K562 (cell line): ENCODE results near the gene TBC1D2B.

Source experiments
- CHD4 ChIP-seq: fragments of 200-600 bp; sonication (generic); IDR thresholded peaks from 3 replicates; pipeline ENCODE4 v1.6.1; 2012; ENCODE audit warnings: low read depth, mild to moderate bottlenecking, mixed read lengths, low read length, inconsistent platforms; ENCODE audit not compliant: insufficient read depth, insufficient replicate concordance, poor library complexity, severe bottlenecking
- GATAD2A ChIP-seq: fragments of 450-650 bp; IDR thresholded peaks from 2 replicates; pipeline ENCODE4 v1.6.1; 2017
- POLR2A ChIP-seq: fragments of 450-650 bp; conservative IDR thresholded peaks from 2 replicates; pipeline ENCODE4 v1.6.1; 2016
- RFX5 ChIP-seq: IDR thresholded peaks from 2 replicates; pipeline ENCODE4 v1.6.1; 2011; ENCODE audit warnings: low read depth, mild to moderate bottlenecking, improper control_type of control experiment, low read length
- ZNF644 ChIP-seq: fragments of 200-800 bp; sonication (Bioruptor generic); IDR thresholded peaks from 2 replicates; pipeline ENCODE4 v1.6.1; 2016; ENCODE audit warnings: low read depth, missing genetic modification characterization, missing compliant biosample characterization
- TF ChIP-seq, protein P1 (sequence below), 3 experiments: fragments of 200-800 bp in 1 of 3; fragments of 250-450 bp in 1 of 3; fragments of 450-650 bp in 1 of 3; sonication (Bioruptor Pico) in 1 of 3; sonication (Bioruptor generic) in 1 of 3; formaldehyde crosslinking in 1 of 3; IDR thresholded peaks; 2 replicates each; pipeline versions ENCODE4 v1.6.1 to v1.8.0; 2016 to 2022; ENCODE audit warnings: mild to moderate bottlenecking in 2 of 3, missing genetic modification characterization in 2 of 3, missing compliant biosample characterization in 1 of 3, moderate library complexity in 1 of 3
- TF ChIP-seq, protein P2 (sequence below), 3 experiments: IDR thresholded peaks in 2 of 3; conservative IDR thresholded peaks in 1 of 3; 2 replicates each; pipeline ENCODE4 v1.5.1; 2011 to 2012; ENCODE audit warnings: low read length in 3 of 3, mild to moderate bottlenecking in 3 of 3, control low read depth in 2 of 3, improper control_type of control experiment in 1 of 3, inconsistent platforms in 1 of 3, low read depth in 1 of 3, mixed read lengths in 1 of 3, moderate library complexity in 1 of 3; ENCODE audit not compliant: insufficient read depth in 2 of 3
- TF ChIP-seq, protein P3 (sequence below): fragments of 450-650 bp; IDR thresholded peaks from 2 replicates; pipeline ENCODE4 v1.6.1; 2016; ENCODE audit warnings: mild to moderate bottlenecking
- TF ChIP-seq, protein P4 (sequence below): fragments of 450-650 bp; IDR thresholded peaks from 2 replicates; pipeline ENCODE4 v1.6.1; 2016; ENCODE audit warnings: low read depth
- TF ChIP-seq, protein P5 (sequence below): fragments of 450-650 bp; formaldehyde crosslinking; IDR thresholded peaks from 2 replicates; pipeline ENCODE4 v1.4.0; 2022; ENCODE audit warnings: missing genetic modification characterization

DNA sequence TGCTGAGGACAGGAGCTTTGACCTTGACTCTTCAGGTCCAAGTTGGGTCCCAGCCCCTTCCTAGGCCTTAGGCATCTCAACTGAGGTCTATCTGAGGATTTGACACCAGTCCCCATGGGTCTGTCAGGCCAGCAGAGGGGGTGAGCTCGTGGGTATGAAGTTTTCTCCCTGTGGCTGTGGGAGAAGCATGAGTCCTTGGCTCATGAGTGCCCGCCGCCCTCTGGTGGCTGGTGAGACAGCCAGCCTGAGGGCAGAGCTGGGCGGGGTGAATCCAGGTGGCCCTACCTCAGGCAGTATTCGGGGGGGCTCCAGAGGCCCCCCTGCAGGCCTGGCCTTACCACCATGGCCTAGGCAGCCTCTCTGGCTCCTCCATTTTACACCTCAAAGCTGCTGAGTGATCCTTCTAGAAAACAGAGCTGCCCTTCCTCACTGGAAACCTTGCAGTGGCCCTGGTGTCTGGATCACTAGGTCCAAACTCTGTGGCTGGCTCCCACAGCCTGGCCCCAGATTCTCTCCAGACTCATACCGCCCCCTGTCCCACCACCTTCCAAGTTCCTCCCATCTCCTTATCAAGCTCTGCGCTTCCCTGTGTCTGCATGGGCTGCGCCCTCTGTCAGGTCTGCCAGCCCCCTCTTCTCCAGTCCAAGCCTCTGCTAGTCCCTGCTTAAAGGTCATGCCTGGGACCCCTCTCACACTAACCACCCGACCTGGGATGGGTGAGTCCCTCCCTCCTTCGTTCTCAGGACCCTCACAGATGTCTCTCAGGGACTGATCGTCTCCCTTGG is 31.0 kb upstream of the TBC1D2B start:
- TF ChIP-seq, protein P1, sequence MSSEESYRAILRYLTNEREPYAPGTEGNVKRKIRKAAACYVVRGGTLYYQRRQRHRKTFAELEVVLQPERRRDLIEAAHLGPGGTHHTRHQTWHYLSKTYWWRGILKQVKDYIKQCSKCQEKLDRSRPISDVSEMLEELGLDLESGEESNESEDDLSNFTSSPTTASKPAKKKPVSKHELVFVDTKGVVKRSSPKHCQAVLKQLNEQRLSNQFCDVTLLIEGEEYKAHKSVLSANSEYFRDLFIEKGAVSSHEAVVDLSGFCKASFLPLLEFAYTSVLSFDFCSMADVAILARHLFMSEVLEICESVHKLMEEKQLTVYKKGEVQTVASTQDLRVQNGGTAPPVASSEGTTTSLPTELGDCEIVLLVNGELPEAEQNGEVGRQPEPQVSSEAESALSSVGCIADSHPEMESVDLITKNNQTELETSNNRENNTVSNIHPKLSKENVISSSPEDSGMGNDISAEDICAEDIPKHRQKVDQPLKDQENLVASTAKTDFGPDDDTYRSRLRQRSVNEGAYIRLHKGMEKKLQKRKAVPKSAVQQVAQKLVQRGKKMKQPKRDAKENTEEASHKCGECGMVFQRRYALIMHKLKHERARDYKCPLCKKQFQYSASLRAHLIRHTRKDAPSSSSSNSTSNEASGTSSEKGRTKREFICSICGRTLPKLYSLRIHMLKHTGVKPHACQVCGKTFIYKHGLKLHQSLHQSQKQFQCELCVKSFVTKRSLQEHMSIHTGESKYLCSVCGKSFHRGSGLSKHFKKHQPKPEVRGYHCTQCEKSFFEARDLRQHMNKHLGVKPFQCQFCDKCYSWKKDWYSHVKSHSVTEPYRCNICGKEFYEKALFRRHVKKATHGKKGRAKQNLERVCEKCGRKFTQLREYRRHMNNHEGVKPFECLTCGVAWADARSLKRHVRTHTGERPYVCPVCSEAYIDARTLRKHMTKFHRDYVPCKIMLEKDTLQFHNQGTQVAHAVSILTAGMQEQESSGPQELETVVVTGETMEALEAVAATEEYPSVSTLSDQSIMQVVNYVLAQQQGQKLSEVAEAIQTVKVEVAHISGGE (CRISPR knock-in tag; IDR thresholded peaks at IDR 0.05) = no peak
- TF ChIP-seq, protein P2, sequence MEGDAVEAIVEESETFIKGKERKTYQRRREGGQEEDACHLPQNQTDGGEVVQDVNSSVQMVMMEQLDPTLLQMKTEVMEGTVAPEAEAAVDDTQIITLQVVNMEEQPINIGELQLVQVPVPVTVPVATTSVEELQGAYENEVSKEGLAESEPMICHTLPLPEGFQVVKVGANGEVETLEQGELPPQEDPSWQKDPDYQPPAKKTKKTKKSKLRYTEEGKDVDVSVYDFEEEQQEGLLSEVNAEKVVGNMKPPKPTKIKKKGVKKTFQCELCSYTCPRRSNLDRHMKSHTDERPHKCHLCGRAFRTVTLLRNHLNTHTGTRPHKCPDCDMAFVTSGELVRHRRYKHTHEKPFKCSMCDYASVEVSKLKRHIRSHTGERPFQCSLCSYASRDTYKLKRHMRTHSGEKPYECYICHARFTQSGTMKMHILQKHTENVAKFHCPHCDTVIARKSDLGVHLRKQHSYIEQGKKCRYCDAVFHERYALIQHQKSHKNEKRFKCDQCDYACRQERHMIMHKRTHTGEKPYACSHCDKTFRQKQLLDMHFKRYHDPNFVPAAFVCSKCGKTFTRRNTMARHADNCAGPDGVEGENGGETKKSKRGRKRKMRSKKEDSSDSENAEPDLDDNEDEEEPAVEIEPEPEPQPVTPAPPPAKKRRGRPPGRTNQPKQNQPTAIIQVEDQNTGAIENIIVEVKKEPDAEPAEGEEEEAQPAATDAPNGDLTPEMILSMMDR (IDR thresholded peaks at IDR 0.05 in 2 of 3, conservative IDR thresholded peaks at IDR 0.05 in 1 of 3; ENCODE audit: insufficient read depth in 2 of 3, low read depth in 1 of 3, low read length in 3 of 3) = peak; percentile 86 to 97 (median 89)
- TF ChIP-seq ZNF644 (no peak), POLR2A (no peak), CHD4 (no peak), RFX5 (no peak), GATAD2A (no peak)
- TF ChIP-seq, protein P3, sequence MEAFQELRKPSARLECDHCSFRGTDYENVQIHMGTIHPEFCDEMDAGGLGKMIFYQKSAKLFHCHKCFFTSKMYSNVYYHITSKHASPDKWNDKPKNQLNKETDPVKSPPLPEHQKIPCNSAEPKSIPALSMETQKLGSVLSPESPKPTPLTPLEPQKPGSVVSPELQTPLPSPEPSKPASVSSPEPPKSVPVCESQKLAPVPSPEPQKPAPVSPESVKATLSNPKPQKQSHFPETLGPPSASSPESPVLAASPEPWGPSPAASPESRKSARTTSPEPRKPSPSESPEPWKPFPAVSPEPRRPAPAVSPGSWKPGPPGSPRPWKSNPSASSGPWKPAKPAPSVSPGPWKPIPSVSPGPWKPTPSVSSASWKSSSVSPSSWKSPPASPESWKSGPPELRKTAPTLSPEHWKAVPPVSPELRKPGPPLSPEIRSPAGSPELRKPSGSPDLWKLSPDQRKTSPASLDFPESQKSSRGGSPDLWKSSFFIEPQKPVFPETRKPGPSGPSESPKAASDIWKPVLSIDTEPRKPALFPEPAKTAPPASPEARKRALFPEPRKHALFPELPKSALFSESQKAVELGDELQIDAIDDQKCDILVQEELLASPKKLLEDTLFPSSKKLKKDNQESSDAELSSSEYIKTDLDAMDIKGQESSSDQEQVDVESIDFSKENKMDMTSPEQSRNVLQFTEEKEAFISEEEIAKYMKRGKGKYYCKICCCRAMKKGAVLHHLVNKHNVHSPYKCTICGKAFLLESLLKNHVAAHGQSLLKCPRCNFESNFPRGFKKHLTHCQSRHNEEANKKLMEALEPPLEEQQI = no peak
- TF ChIP-seq, protein P4, sequence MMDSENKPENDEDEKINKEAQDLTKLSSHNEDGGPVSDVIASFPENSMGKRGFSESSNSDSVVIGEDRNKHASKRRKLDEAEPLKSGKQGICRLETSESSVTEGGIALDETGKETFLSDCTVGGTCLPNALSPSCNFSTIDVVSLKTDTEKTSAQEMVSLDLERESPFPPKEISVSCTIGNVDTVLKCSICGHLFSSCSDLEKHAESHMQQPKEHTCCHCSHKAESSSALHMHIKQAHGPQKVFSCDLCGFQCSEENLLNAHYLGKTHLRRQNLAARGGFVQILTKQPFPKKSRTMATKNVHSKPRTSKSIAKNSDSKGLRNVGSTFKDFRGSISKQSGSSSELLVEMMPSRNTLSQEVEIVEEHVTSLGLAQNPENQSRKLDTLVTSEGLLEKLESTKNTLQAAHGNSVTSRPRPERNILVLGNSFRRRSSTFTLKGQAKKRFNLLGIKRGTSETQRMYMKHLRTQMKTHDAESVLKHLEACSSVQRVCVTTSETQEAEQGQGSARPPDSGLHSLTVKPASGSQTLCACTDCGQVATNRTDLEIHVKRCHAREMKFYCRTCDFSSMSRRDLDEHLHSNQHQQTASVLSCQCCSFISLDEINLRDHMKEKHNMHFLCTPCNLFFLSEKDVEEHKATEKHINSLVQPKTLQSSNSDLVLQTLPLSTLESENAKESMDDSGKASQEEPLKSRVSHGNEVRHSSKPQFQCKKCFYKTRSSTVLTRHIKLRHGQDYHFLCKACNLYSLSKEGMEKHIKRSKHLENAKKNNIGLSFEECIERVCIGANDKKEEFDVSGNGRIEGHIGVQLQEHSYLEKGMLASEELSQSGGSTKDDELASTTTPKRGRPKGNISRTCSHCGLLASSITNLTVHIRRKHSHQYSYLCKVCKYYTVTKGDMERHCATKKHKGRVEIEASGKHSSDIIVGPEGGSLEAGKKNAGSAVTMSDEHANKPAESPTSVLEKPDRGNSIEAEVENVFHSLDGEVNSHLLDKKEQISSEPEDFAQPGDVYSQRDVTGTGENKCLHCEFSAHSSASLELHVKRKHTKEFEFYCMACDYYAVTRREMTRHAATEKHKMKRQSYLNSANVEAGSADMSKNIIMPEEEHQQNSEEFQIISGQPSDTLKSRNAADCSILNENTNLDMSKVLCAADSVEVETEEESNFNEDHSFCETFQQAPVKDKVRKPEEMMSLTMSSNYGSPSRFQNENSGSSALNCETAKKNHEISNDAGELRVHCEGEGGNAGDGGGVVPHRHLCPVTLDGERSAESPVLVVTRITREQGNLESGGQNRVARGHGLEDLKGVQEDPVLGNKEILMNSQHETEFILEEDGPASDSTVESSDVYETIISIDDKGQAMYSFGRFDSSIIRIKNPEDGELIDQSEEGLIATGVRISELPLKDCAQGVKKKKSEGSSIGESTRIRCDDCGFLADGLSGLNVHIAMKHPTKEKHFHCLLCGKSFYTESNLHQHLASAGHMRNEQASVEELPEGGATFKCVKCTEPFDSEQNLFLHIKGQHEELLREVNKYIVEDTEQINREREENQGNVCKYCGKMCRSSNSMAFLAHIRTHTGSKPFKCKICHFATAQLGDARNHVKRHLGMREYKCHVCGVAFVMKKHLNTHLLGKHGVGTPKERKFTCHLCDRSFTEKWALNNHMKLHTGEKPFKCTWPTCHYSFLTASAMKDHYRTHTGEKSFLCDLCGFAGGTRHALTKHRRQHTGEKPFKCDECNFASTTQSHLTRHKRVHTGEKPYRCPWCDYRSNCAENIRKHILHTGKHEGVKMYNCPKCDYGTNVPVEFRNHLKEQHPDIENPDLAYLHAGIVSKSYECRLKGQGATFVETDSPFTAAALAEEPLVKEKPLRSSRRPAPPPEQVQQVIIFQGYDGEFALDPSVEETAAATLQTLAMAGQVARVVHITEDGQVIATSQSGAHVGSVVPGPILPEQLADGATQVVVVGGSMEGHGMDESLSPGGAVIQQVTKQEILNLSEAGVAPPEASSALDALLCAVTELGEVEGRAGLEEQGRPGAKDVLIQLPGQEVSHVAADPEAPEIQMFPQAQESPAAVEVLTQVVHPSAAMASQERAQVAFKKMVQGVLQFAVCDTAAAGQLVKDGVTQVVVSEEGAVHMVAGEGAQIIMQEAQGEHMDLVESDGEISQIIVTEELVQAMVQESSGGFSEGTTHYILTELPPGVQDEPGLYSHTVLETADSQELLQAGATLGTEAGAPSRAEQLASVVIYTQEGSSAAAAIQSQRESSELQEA = no peak
- TF ChIP-seq, protein P5, sequence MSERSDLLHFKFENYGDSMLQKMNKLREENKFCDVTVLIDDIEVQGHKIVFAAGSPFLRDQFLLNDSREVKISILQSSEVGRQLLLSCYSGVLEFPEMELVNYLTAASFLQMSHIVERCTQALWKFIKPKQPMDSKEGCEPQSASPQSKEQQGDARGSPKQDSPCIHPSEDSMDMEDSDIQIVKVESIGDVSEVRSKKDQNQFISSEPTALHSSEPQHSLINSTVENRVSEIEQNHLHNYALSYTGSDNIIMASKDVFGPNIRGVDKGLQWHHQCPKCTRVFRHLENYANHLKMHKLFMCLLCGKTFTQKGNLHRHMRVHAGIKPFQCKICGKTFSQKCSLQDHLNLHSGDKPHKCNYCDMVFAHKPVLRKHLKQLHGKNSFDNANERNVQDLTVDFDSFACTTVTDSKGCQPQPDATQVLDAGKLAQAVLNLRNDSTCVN (CRISPR knock-in tag) = no peak
